H9 (cell line): Measurements from ENCODE around the gene ESRRB. TPM values are rescaled to one million over a fixed set of nuclear protein-coding genes. Genes with fewer than 3 reads are reported as not detected.

Experiments used
- DNase-seq: peaks from one replicate; pipeline ENCODE4 v3.0.0-alpha.2; 2017
- H2AFZ ChIP-seq: one replicate; pipeline ENCODE4 v1.6.1; 2013; ENCODE audit warnings: mild to moderate bottlenecking, low read length, control low read depth, moderate library complexity
- H2AK5ac ChIP-seq: 2 replicates; pipeline ENCODE4 v1.6.1; 2013; ENCODE audit warnings: low read length, control low read depth, mixed read lengths; ENCODE audit not compliant: insufficient read length
- H2BK120ac ChIP-seq: one replicate; pipeline ENCODE4 v1.6.1; 2013; ENCODE audit warnings: low read depth, mild to moderate bottlenecking, low read length, control low read depth, inconsistent platforms; ENCODE audit not compliant: poor library complexity, severe bottlenecking
- H2BK12ac ChIP-seq: 2 replicates; pipeline ENCODE4 v1.6.1; 2013; ENCODE audit warnings: low read length, control low read depth, mixed read lengths, low read depth; ENCODE audit not compliant: insufficient read length
- H2BK15ac ChIP-seq: 2 replicates; pipeline ENCODE4 v1.6.1; 2013; ENCODE audit warnings: low read depth, low read length, control low read depth
- H2BK20ac ChIP-seq: one replicate; pipeline ENCODE4 v1.6.1; 2013; ENCODE audit warnings: low read depth, mild to moderate bottlenecking, low read length, control low read depth, inconsistent platforms; ENCODE audit not compliant: poor library complexity, severe bottlenecking
- H2BK5ac ChIP-seq: 2 replicates; pipeline ENCODE4 v1.6.1; 2013; ENCODE audit warnings: low read length, control low read depth, mixed read lengths; ENCODE audit not compliant: insufficient read length
- H3K14ac ChIP-seq: 2 replicates; pipeline ENCODE4 v1.6.1; 2013; ENCODE audit warnings: low read length, control low read depth; ENCODE audit not compliant: insufficient read depth
- H3K18ac ChIP-seq: 2 replicates; pipeline ENCODE4 v1.6.1; 2013; ENCODE audit warnings: low read depth, mild to moderate bottlenecking, mixed read lengths, low read length, control low read depth; ENCODE audit not compliant: insufficient read length
- H3K23ac ChIP-seq: 2 replicates; pipeline ENCODE4 v1.6.1; 2013; ENCODE audit warnings: low read length, control low read depth, mixed read lengths, low read depth; ENCODE audit not compliant: insufficient read length
- H3K23me2 ChIP-seq: 2 replicates; pipeline ENCODE4 v1.6.1; 2013; ENCODE audit warnings: low read depth, mild to moderate bottlenecking, mixed read lengths, low read length, control low read depth; ENCODE audit not compliant: insufficient read length, poor library complexity, severe bottlenecking
- H3K27ac ChIP-seq: 2 replicates; pipeline ENCODE4 v1.5.1; 2013; ENCODE audit warnings: low read length, control low read depth, mixed read lengths, low read depth; ENCODE audit not compliant: insufficient read length
- H3K27me3 ChIP-seq: 2 replicates; pipeline ENCODE4 v1.6.1; 2013; ENCODE audit warnings: low read length, control low read depth, inconsistent platforms; ENCODE audit not compliant: insufficient read depth
- H3K4ac ChIP-seq: 2 replicates; pipeline ENCODE4 v1.6.1; 2013; ENCODE audit warnings: low read depth, mild to moderate bottlenecking, control low read depth, inconsistent platforms, low read length, moderate library complexity
- H3K4me1 ChIP-seq: 2 replicates; pipeline ENCODE4 v1.6.1; 2013; ENCODE audit warnings: low read length, control low read depth, inconsistent platforms; ENCODE audit not compliant: insufficient read depth
- H3K4me2 ChIP-seq: 2 replicates; pipeline ENCODE4 v1.6.1; 2013; ENCODE audit warnings: low read length, control low read depth, mixed read lengths; ENCODE audit not compliant: insufficient read length, insufficient read depth
- H3K56ac ChIP-seq: 2 replicates; pipeline ENCODE4 v1.6.1; 2013; ENCODE audit warnings: low read depth, mild to moderate bottlenecking, mixed read lengths, low read length, control low read depth; ENCODE audit not compliant: insufficient read length
- H3K79me1 ChIP-seq: 2 replicates; pipeline ENCODE4 v1.6.1; 2013; ENCODE audit warnings: low read depth, mild to moderate bottlenecking, moderate library complexity, low read length, control low read depth, inconsistent platforms; ENCODE audit not compliant: insufficient read depth, poor library complexity, severe bottlenecking
- H3K79me2 ChIP-seq: 2 replicates; pipeline ENCODE4 v1.6.1; 2013; ENCODE audit warnings: low read length, control low read depth, inconsistent platforms; ENCODE audit not compliant: insufficient read depth
- H3K9ac ChIP-seq: 2 replicates; pipeline ENCODE4 v1.6.1; 2013; ENCODE audit warnings: low read length, control low read depth, mixed read lengths; ENCODE audit not compliant: insufficient read length; ENCODE audit errors: extremely low read depth
- H3K9me3 ChIP-seq: one replicate; pipeline ENCODE4 v1.6.1; 2013; ENCODE audit warnings: low read depth, low read length, inconsistent platforms; ENCODE audit not compliant: control insufficient read depth
- H3T11ph ChIP-seq: one replicate; pipeline ENCODE4 v1.6.1; 2013; ENCODE audit warnings: mild to moderate bottlenecking, low read length, control low read depth, inconsistent platforms
- H4K20me1 ChIP-seq: one replicate; pipeline ENCODE4 v1.6.1; 2013; ENCODE audit not compliant: control insufficient read depth, insufficient read length, insufficient read depth
- H4K5ac ChIP-seq: 2 replicates; pipeline ENCODE4 v1.6.1; 2013; ENCODE audit warnings: low read depth, mild to moderate bottlenecking, mixed read lengths, low read length, control low read depth; ENCODE audit not compliant: insufficient read length
- H4K8ac ChIP-seq: replicated peaks from 2 replicates; pipeline ENCODE4 v1.6.1; 2013; ENCODE audit warnings: low read length, control low read depth, mixed read lengths, low read depth; ENCODE audit not compliant: insufficient read length
- H4K91ac ChIP-seq: 2 replicates; pipeline ENCODE4 v1.6.1; 2013; ENCODE audit warnings: low read depth, mild to moderate bottlenecking, moderate library complexity, mixed read lengths, low read length, control low read depth; ENCODE audit not compliant: insufficient read length
- H3K27ac Mint-ChIP-seq, 3 experiments: 2 replicates in 2 of 3; 3 replicates in 1 of 3; pipeline ENCODE4 v1.8.0; 2020 to 2021; ENCODE audit warnings: mixed read lengths in 3 of 3, mild to moderate bottlenecking in 1 of 3, moderate library complexity in 1 of 3
- H3K27me3 Mint-ChIP-seq: 2 replicates; pipeline ENCODE4 v1.8.0; 2021; ENCODE audit warnings: low read depth, mild to moderate bottlenecking, moderate library complexity, mixed read lengths
- H3K36me3 Mint-ChIP-seq, 3 experiments: 2 replicates in 2 of 3; 3 replicates in 1 of 3; pipeline ENCODE4 v1.8.0; 2020 to 2021; ENCODE audit warnings: low read depth in 3 of 3, mixed read lengths in 3 of 3; ENCODE audit not compliant: insufficient read depth in 1 of 3
- H3K4me1 Mint-ChIP-seq, 2 experiments: 2 replicates each; pipeline ENCODE4 v1.8.0; 2020; ENCODE audit warnings: mixed read lengths in 2 of 2
- H3K4me3 Mint-ChIP-seq, 2 experiments: 2 replicates in 1 of 2; 3 replicates in 1 of 2; pipeline ENCODE4 v1.8.0; 2020 to 2021; ENCODE audit warnings: mild to moderate bottlenecking in 2 of 2, mixed read lengths in 2 of 2, moderate library complexity in 1 of 2
- H3K9me3 Mint-ChIP-seq, 2 experiments: 2 replicates in 1 of 2; 3 replicates in 1 of 2; pipeline ENCODE4 v1.8.0; 2020; ENCODE audit warnings: mild to moderate bottlenecking in 2 of 2, mixed read lengths in 2 of 2, moderate library complexity in 1 of 2
- CTCF ChIP-seq: fragments of 200-600 bp; sonication (generic); conservative IDR thresholded peaks from 3 replicates; pipeline ENCODE4 v1.8.0; 2021; ENCODE audit warnings: antibody characterized with exemption, mild to moderate bottlenecking
- WGBS: extraction: QIAGEN DNeasy Blood & Tissue Kit; methylation state at CpG from one replicate; pipeline ENCODE4 v1.1.7; 2013; ENCODE audit warnings: missing lambda C conversion rate, low lambda C conversion rate, mixed read lengths; ENCODE audit not compliant: insufficient read length; ENCODE audit errors: extremely low coverage; 5-methylcytosine and 5-hydroxymethylcytosine counted together
- total RNA-seq: library from RNA; stranded (reverse); gene quantifications from 2 replicates; pipeline ENCODE4 v1.2.1, GENCODE V29; 2021

Gene ESRRB
- total RNA-seq, 1 experiment from 2014 or later = 0.11 TPM

- Histone ChIP-seq H2BK12ac (no peak overlapping the region), H4K91ac (no peak overlapping the region), H2AFZ (no peak overlapping the region), H3K14ac (no peak overlapping the region), H3K23me2 (no peaks in the 10 kb centered on the region), H4K20me1 (no peaks in the 10 kb centered on the region), H3K79me2 (no peaks in the 10 kb centered on the region), H3K9ac (no peak overlapping the region), H2BK20ac (no peak overlapping the region), H3K27me3 (no peaks in the 10 kb centered on the region), H3K18ac (no peak overlapping the region), H3K56ac (no peak overlapping the region), H2BK15ac (no peak overlapping the region), H3T11ph (no peak overlapping the region), H2BK5ac (no peak overlapping the region), H3K27ac (no peak overlapping the region), H3K4me2 (no peak overlapping the region), H2AK5ac (no peak overlapping the region), H3K9me3 (no peaks in the 10 kb centered on the region), H3K4ac (no peak overlapping the region), H4K8ac (no peak overlapping the region), H3K4me1 (no peaks in the 10 kb centered on the region; the same call in 1 of the 2 replicates), H4K5ac (no peak overlapping the region), H3K23ac (no peak overlapping the region), H3K79me1 (no peaks in the 10 kb centered on the region), H2BK120ac (no peak overlapping the region)
- H3K36me3 Mint-ChIP-seq = no peaks in the 10 kb centered on the region
- WGBS = no CpG with 5 or more reads among the region's 2 CpGs
- peaks cover 25% of the 10 kb centered on the region in 2 experiments for H3K4me1 Mint-ChIP-seq
- H3K9me3 Mint-ChIP-seq = no peaks in the 10 kb centered on the region; a peak in 1 of 5 replicates
- no peak for DNase-seq
- no peak overlapping the region for H3K4me3 Mint-ChIP-seq
- no peaks in the 10 kb centered on the region for H3K27me3 Mint-ChIP-seq
- H3K27ac Mint-ChIP-seq = no peak overlapping the region; a peak in 1 of 7 replicates
- TF ChIP-seq CTCF = no peak
Observed at GRCh38 chr14:76550534-76550933, 174.6 kb downstream of the ESRRB start.
